HCT116 (cell line): ENCODE measurements around the gene ACTC1. TPM values are rescaled to one million over a fixed set of nuclear protein-coding genes. Genes with fewer than 3 reads are reported as not detected.

ENCODE experiments used
- ATAC-seq: fragments of 200-7000 bp; cut with Tn5 transposase; 2 replicates; pipeline ENCODE4 v1.9.1; 2020; ENCODE audit warnings: mild to moderate bottlenecking, moderate library complexity
- BruUV-seq: library from RNA; stranded (reverse); fragments of 400-500 nt; replicated peaks from 2 replicates; lab custom pipeline; 2021; lab: Mats Ljungman, UMichigan
- CTCF ChIA-PET: fragments of 300-600 bp; sonication (Branson Sonifier 250); formaldehyde crosslinking; loops from one replicate; lab custom pipeline; 2021; ENCODE audit warnings: antibody characterized with exemption; lab: Charles Lee
- POLR2A ChIA-PET: fragments of 300-600, 350-600 bp; sonication (Branson Sonifier 250); formaldehyde crosslinking; loops from one replicate; lab custom pipeline; 2021; ENCODE audit warnings: antibody characterized with exemption; lab: Charles Lee
- RAD21 ChIA-PET, 2 experiments: fragments of 300-600 bp; sonication (Branson Sonifier 250); formaldehyde crosslinking; loops; one replicate each; lab custom pipeline; 2023; ENCODE audit warnings: low total read pairs in 2 of 2; ENCODE audit not compliant: uncharacterized antibody in 2 of 2, unreplicated experiment in 2 of 2, low non-redundant PET in 1 of 2; lab: Charles Lee
- DNase-seq: peaks from one replicate; pipeline ENCODE4 v3.0.0-alpha.2; 2010; ENCODE audit warnings: low read depth, low spot score
- H2AFZ ChIP-seq: fragments of 200-600 bp; shearing (Covaris generic), sonication (generic); 2 replicates; pipeline ENCODE4 v1.6.1; 2017; ENCODE audit warnings: low read depth, mixed run types, mixed read lengths, antibody characterized with exemption, low read length; ENCODE audit not compliant: poor library complexity, severe bottlenecking
- H3K27ac ChIP-seq: 2 replicates; pipeline ENCODE4 v1.5.1; 2012; ENCODE audit warnings: low read depth, low read length
- H3K27me3 ChIP-seq: fragments of 200-600 bp; sonication (generic); 2 replicates; pipeline ENCODE4 v1.6.1; 2016; ENCODE audit warnings: mixed run types, low read length, mixed read lengths; ENCODE audit not compliant: insufficient read depth
- H3K36me3 ChIP-seq, 2 experiments: fragments of 200-500 bp in 1 of 2; fragments of 200-600 bp in 1 of 2; sonication (Bioruptor generic) in 1 of 2; sonication (generic) in 1 of 2; 2 replicates each; pipeline versions ENCODE4 v1.5.1 to v1.6.1; 2014 to 2016; ENCODE audit warnings: low read length in 2 of 2, inconsistent platforms in 1 of 2, mixed read lengths in 1 of 2, mixed run types in 1 of 2; ENCODE audit not compliant: insufficient read depth in 2 of 2, control insufficient read depth in 1 of 2
- H3K4me1 ChIP-seq, 2 experiments: fragments of 200-600 bp in 1 of 2; sonication (generic) in 1 of 2; 2 replicates each; pipeline versions ENCODE4 v1.5.1 to v1.6.1; 2012 to 2017; ENCODE audit warnings: low read length in 2 of 2, inconsistent platforms in 1 of 2, mild to moderate bottlenecking in 1 of 2, mixed read lengths in 1 of 2, mixed run types in 1 of 2, moderate library complexity in 1 of 2; ENCODE audit not compliant: insufficient read depth in 2 of 2, control insufficient read depth in 1 of 2
- H3K4me2 ChIP-seq: fragments of 200-600 bp; sonication (generic); 2 replicates; pipeline ENCODE4 v1.6.1; 2017; ENCODE audit warnings: mixed run types, low read length, mixed read lengths
- H3K4me3 ChIP-seq, 2 experiments: fragments of 200-600 bp in 1 of 2; sonication (generic) in 1 of 2; replicated peaks in 1 of 2; 2 replicates each; pipeline ENCODE4 v1.5.1; 2011 to 2016; ENCODE audit warnings: low read length in 2 of 2, control low read depth in 1 of 2, low read depth in 1 of 2, mild to moderate bottlenecking in 1 of 2, mixed read lengths in 1 of 2, mixed run types in 1 of 2
- H3K79me2 ChIP-seq: fragments of 200-600 bp; sonication (generic); 2 replicates; pipeline ENCODE4 v1.6.1; 2017; ENCODE audit warnings: mild to moderate bottlenecking, mixed run types, low read length, moderate library complexity, mixed read lengths; ENCODE audit not compliant: insufficient read depth
- H3K9ac ChIP-seq: fragments of 200-600 bp; sonication (generic); 2 replicates; pipeline ENCODE4 v1.6.1; 2016; ENCODE audit warnings: low read length, mixed read lengths
- H3K9me2 ChIP-seq: fragments of 200-600 bp; sonication (generic), shearing (Covaris generic); 2 replicates; pipeline ENCODE4 v1.6.1; 2017; ENCODE audit warnings: mixed run types, mild to moderate bottlenecking, moderate library complexity; ENCODE audit not compliant: insufficient read depth
- H3K9me3 ChIP-seq, 2 experiments: fragments of 200-500 bp in 1 of 2; fragments of 200-600 bp in 1 of 2; sonication (Bioruptor generic) in 1 of 2; sonication (generic) in 1 of 2; 2 replicates each; pipeline ENCODE4 v1.6.1; 2014 to 2017; ENCODE audit warnings: low read length in 2 of 2, mixed read lengths in 2 of 2, inconsistent platforms in 1 of 2, low read depth in 1 of 2, mild to moderate bottlenecking in 1 of 2, mixed run types in 1 of 2, moderate library complexity in 1 of 2; ENCODE audit not compliant: control insufficient read depth in 1 of 2, insufficient read depth in 1 of 2
- H4K20me1 ChIP-seq: fragments of 200-600 bp; sonication (generic), shearing (Covaris generic); 2 replicates; pipeline ENCODE4 v1.6.1; 2017; ENCODE audit warnings: mixed run types, mild to moderate bottlenecking, moderate library complexity; ENCODE audit not compliant: insufficient read depth
- CBX3 ChIP-seq: IDR thresholded peaks from 2 replicates; pipeline ENCODE4 v1.6.1; 2012; ENCODE audit warnings: low read depth
- CEBPB ChIP-seq: IDR thresholded peaks from 2 replicates; pipeline ENCODE4 v1.6.1; 2012; ENCODE audit warnings: low read depth
- EGR1 ChIP-seq: IDR thresholded peaks from 2 replicates; pipeline ENCODE4 v1.6.1; 2012; ENCODE audit warnings: low read depth
- EZH2 ChIP-seq: fragments of 200-600 bp; sonication (generic); IDR thresholded peaks from 2 replicates; pipeline ENCODE4 v1.6.1; 2017; ENCODE audit warnings: antibody characterized with exemption, mixed run types
- EZH2phosphoT487 ChIP-seq: fragments of 200-600 bp; IDR thresholded peaks from 2 replicates; pipeline ENCODE4 v1.6.1; 2018; ENCODE audit warnings: antibody characterized with exemption, borderline replicate concordance
- FOSL1 ChIP-seq: IDR thresholded peaks from 2 replicates; pipeline ENCODE4 v1.6.1; 2012; ENCODE audit warnings: low read depth
- JUND ChIP-seq: IDR thresholded peaks from 2 replicates; pipeline ENCODE4 v1.6.1; 2012
- POLR2A ChIP-seq: IDR thresholded peaks from 2 replicates; pipeline ENCODE4 v1.7.0; 2011; ENCODE audit warnings: borderline replicate concordance; ENCODE audit not compliant: insufficient read depth, insufficient read length; ENCODE audit errors: extremely low read depth
- POLR2AphosphoS5 ChIP-seq: IDR thresholded peaks from 2 replicates; pipeline ENCODE4 v1.6.1; 2011; ENCODE audit warnings: mild to moderate bottlenecking, low read depth, low read length, moderate library complexity
- RAD21 ChIP-seq: IDR thresholded peaks from 2 replicates; pipeline ENCODE4 v1.6.1; 2012; ENCODE audit warnings: low read depth, mild to moderate bottlenecking
- SIN3A ChIP-seq: IDR thresholded peaks from 2 replicates; pipeline ENCODE4 v1.6.1; 2012; ENCODE audit warnings: low read depth
- SP1 ChIP-seq: IDR thresholded peaks from 2 replicates; pipeline ENCODE4 v1.6.1; 2012; ENCODE audit warnings: low read depth
- TCF7L2 ChIP-seq: IDR thresholded peaks from 2 replicates; pipeline ENCODE4 v1.7.0; 2011; ENCODE audit warnings: borderline replicate concordance, inconsistent platforms; ENCODE audit not compliant: insufficient read depth, insufficient read length; ENCODE audit errors: extremely low read depth
- ZBTB33 ChIP-seq: IDR thresholded peaks from 2 replicates; pipeline ENCODE4 v1.6.1; 2011; ENCODE audit warnings: mild to moderate bottlenecking, low read length, moderate library complexity; ENCODE audit not compliant: insufficient replicate concordance; ENCODE audit errors: extremely low read depth
- ZFX ChIP-seq: fragments of 450-650 bp; IDR thresholded peaks from 2 replicates; pipeline ENCODE4 v1.6.1; 2017
- ZNF274 ChIP-seq: fragments of 200-500 bp; sonication (Bioruptor generic); IDR thresholded peaks from 2 replicates; pipeline ENCODE4 v1.6.1; 2014; ENCODE audit warnings: mild to moderate bottlenecking, low read depth, low read length, inconsistent platforms
- intact Hi-C: fragments of 100-400 bp; cut with micrococcal nuclease; formaldehyde crosslinking; loops from 2 replicates; pipeline ENCODE4 v1.10.0; 2022
- total RNA-seq: library from RNA; stranded (reverse); gene quantifications from one replicate; pipeline ENCODE4 v1.2.1, GENCODE V29; 2021; ENCODE audit not compliant: unreplicated experiment
- TF ChIP-seq, protein P1 (sequence below): IDR thresholded peaks from 2 replicates; pipeline ENCODE4 v1.6.1; 2012
- TF ChIP-seq, protein P2 (sequence below): IDR thresholded peaks from 2 replicates; pipeline ENCODE4 v1.6.1; 2012

Gene ACTC1
- total RNA-seq, 1 experiment from 2014 or later, result not detected

DNA sequence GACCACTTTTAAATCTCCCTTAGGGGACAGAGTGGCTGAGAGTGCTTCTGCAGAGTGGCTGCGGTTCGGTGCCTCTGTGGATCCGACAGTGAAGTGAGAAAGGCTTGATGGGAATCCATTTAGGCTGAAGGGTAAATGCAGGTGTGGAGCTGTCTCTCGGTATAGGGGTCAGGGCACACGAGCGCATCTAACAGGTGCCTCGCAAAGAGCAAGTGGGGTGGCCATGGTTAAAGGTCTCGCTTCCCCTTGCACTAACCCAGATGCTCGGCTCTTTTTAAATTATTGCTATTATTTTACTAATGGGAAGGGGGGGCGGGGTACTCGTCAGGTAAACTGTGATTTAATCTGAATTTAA lies 40.0 kb downstream of the ACTC1 start:
- Histone ChIP-seq H3K36me3 (no peaks in the 10 kb centered on the region), H3K79me2 (no peaks in the 10 kb centered on the region), H3K9me2 (no peaks in the 10 kb centered on the region), H2AFZ (no peak overlapping the region), H3K9ac (no peak overlapping the region), H3K4me2 (no peak overlapping the region), H3K9me3 (no peaks in the 10 kb centered on the region), H4K20me1 (no peaks in the 10 kb centered on the region), H3K27me3 (peaks cover 56% of the 10 kb centered on the region), H3K27ac (no peak overlapping the region), H3K4me3 (no peak overlapping the region), H3K4me1 (no peaks in the 10 kb centered on the region)
- TF ChIP-seq EZH2, result no peak
- intact Hi-C loops, result no loop called here
- POLR2A ChIA-PET, result no interaction called here
- BruUV-seq, result no TSS peak
- CTCF ChIA-PET, result no interaction called here
- RAD21 ChIA-PET, result no interaction called here
- ATAC-seq (no peak), DNase-seq (no peak)

DNA sequence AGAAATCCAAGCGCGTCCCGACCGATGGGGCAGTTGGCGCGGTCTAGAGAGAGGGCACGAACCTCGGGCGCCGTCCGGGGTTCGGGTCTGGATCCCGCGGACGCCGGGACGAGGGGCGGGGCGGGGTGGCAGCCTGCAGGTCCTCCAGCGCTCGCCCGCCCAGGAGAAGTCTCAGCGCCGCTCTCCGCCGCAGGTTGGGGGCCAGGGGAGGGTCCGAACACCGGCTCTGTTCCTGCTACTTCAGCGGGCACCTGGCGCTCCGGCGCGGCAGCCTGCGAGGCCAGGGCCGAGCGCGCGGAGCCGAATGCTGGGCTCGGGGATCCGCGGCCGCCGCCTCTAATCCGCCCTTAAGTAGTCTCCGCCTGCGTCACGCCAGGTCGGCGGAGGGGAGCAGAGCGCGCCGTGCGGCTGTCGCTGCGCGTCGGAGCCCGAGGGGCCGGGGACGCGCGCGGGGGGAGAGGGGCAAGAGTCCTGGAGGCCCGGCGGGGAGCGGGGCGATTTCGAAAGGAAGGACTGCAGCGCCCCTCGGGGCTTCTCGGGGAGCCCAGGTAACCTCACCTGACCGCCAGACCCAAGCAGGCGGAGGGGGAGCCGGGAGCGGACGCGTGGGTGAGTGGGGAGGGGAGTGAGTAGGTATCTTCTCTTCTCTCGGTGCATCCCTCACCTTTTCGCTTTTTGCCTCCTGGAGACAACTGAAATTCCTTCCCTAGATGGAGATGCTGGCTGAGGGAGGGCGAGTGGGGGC lies 40.5 kb downstream of the ACTC1 start, which contains the start of gene GJD2:
Gene GJD2 (minus strand): TSS at position 325 of the 745 bp plus-strand sequence. CDS start 510 bp downstream, outside the sequence.
- ChIA-PET CTCF (no interaction called here), RAD21 (no interaction called here), POLR2A (no interaction called here)
- intact Hi-C loops, result no loop called here
- Histone ChIP-seq H3K4me1 (no peaks in the 10 kb centered on the region), H3K4me3 (no peak within 1 kb of the TSS), H3K9me2 (no peaks in the 10 kb centered on the region), H3K9ac (no peak within 1 kb of the TSS), H4K20me1 (no peaks in the 10 kb centered on the region), H3K9me3 (no peaks in the 10 kb centered on the region), H3K27ac (no peak within 1 kb of the TSS), H3K36me3 (no peaks in the 10 kb centered on the region), H2AFZ (no peak within 1 kb of the TSS), H3K79me2 (no peaks in the 10 kb centered on the region), H3K27me3 (peaks cover 54% of the 10 kb centered on the region), H3K4me2 (no peak within 1 kb of the TSS)
- ATAC-seq, result no peak
- no peak for DNase-seq
- BruUV-seq, result no TSS peak
- no peak for TF ChIP-seq FOSL1
- TF ChIP-seq EGR1, result no peak
- TF ChIP-seq SIN3A, result no peak
- no peak for TF ChIP-seq TCF7L2
- no peak for TF ChIP-seq CBX3
- no peak for TF ChIP-seq JUND
- TF ChIP-seq, protein P1, sequence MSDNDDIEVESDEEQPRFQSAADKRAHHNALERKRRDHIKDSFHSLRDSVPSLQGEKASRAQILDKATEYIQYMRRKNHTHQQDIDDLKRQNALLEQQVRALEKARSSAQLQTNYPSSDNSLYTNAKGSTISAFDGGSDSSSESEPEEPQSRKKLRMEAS, result no peak
- TF ChIP-seq CEBPB, result no peak
- TF ChIP-seq POLR2AphosphoS5, result no peak
- TF ChIP-seq SP1, result no peak
- no peak for TF ChIP-seq ZFX
- TF ChIP-seq, protein P2, sequence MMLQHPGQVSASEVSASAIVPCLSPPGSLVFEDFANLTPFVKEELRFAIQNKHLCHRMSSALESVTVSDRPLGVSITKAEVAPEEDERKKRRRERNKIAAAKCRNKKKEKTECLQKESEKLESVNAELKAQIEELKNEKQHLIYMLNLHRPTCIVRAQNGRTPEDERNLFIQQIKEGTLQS, result no peak
- TF ChIP-seq POLR2A, result no peak
- no peak for TF ChIP-seq ZBTB33
- TF ChIP-seq EZH2phosphoT487, result no peak
- TF ChIP-seq RAD21, result no peak
- no peak for TF ChIP-seq ZNF274
